Cerebellar cortex (tissue), 1 donor: ENCODE results near the gene HMGB2.

Experiments
- DNase-seq: peaks from one replicate; pipeline ENCODE4 v3.0.0-alpha.2; 2015; ENCODE audit warnings: low spot score

HMGB2 gene

DNA sequence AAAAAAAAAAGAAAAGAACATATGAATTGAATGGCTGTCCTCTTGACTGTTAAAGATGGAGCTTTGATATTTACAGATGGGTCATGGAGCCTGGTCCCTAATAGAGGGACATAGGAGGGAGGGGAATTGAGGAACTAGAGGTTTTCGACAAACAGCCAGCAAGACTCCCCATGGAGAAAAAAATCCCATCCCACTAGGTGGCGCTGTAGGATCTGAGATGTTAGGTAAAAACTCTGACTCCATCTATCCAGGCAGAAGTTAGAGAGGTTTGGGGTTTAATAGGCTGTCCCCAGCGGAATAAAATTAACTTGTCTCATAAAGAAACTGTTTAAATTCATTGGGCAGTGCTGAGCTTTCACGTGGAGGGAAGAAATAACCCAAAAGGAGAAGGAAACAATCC, 45.9 kb downstream of the HMGB2 start:
- peak; percentile 34 for DNase-seq

DNA sequence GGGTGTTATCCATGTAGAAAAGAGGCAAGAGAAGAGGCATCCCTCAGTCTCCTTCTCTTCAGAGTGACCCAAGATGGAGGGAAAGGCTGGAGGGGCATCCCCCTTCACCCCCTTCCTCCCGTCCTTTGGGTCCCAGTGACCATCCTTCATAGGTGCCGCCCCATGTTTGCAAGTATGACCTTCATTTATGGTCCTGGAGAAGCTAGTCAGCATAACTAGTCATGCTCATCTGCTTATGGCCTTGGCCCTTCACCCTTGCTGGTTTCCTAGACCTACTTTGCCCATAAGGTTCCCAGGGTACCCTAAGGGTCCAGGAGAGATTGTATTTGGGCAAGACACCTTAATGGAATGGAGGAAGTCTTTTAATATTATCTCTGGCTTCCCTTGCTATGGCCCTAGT, 46.7 kb downstream of the HMGB2 start:
- no peak for DNase-seq

DNA sequence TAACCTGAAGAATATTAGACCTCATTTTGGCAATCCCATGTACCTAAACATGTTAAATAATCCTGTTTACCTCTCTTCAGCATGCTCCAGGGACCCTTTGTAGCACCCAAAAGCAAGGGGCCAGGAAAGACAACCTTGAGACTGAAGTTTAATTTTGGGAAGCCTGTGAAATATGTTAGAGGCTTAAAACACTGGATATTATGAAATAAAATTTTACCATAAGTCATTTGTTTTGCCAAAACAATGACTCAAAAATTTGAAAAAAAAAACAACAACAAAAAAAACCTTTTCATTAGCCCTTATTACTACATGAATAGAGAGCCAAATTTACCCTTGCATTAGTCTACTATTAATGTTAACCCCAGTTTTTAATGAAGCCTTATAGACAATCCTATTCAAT, 49.7 kb downstream of the HMGB2 start:
- no peak for DNase-seq

- DNase-seq: no peak
Observed at GRCh38 chr4:173282626-173283025, 51.5 kb downstream of the HMGB2 start.

GRCh38 chr4:173282256-173282562, 51.9 kb downstream of the HMGB2 start:
- no peak for DNase-seq

DNA sequence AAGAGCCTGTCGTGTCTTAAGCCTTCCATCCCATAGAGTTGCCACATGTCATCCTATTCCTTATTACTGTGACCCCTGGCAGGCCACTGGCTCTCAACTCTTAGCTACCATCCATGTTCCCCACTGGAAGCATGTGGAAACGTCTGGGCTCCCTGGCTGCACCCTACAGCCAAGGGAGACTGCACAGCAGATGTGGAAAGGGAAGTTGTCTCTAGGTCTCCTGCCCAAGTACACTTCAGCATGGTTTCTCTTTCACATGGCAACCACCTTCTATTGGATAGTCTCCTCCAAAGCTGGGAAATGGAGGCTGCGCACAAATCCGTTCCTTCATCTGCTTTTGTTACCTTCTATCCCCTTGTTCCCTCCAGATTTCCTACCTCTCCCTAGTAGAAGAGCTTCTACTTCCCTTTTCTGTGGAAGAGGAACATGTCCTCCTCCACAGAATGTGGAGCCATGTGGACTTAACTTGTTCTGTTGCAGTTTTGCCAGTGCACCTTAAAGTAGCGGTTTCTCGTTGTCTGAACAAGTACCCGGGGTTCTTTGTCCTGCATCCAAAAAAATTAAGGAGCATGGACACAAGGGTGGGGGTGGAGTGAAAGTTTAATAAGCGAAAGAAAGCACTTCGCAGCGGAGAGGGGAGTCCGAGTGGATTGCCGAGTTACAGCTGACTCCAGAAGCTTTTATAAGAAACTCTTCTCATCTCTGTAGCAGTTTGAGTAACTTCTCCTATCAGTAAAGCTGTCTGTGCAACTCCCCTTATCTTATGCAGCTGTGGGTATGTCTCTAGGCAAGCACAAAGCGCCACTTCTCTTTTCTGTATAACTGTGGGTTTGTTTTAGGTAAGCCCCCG, 52.5 kb downstream of the HMGB2 start:
- no peak for DNase-seq
